ENCODE data around the gene OMG. TPM values are rescaled to one million over a fixed set of nuclear protein-coding genes. Genes with fewer than 3 reads are reported as not detected.

The OMG gene
- total RNA-seq, 4 donors from 2014 or later: not detected

DNA sequence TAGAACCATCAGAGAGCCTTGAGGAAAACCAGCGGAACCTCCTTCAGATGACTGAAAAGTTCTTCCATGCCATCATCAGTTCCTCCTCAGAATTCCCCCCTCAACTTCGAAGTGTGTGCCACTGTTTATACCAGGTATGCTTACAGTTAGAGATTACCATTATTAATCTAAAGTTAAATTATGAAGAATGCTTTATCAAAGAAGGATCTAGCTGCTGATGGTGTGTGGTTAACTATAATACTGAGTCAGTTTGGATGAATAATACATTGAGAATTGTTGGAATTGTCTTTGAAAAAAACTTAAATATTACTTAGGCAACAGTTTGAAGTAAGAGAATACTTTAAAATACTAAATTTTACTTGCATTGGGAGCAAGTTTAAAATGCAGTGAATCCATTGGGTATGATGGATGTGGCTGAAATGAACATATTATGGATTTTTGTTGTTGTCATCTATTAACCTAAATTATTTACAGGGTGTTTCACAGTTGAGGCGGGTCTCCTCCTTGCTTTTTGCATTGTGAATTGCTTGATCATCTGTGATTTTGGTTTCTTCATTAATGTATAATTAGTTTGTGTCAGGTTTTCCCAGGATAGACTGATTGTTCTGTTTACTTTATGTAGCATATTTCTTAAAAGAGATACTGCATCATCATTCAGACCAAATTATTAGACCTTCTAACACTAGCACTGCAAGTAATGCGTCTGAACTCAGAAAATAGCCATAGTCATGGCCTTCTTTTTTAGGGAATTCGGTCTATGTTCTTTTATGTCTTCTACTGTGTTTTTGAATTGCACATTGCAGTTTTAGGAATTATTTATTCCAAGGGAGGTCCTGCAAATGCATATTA is 47.8 kb downstream of the OMG start:
- no peaks in the 10 kb centered on the region for H3K9me3 ChIP-seq
- TF ChIP-seq EP300 (IDR thresholded peaks at IDR 0.05) (no peak), POLR2A (IDR thresholded peaks at IDR 0.05) (no peak)
- TF ChIP-seq, protein P1, sequence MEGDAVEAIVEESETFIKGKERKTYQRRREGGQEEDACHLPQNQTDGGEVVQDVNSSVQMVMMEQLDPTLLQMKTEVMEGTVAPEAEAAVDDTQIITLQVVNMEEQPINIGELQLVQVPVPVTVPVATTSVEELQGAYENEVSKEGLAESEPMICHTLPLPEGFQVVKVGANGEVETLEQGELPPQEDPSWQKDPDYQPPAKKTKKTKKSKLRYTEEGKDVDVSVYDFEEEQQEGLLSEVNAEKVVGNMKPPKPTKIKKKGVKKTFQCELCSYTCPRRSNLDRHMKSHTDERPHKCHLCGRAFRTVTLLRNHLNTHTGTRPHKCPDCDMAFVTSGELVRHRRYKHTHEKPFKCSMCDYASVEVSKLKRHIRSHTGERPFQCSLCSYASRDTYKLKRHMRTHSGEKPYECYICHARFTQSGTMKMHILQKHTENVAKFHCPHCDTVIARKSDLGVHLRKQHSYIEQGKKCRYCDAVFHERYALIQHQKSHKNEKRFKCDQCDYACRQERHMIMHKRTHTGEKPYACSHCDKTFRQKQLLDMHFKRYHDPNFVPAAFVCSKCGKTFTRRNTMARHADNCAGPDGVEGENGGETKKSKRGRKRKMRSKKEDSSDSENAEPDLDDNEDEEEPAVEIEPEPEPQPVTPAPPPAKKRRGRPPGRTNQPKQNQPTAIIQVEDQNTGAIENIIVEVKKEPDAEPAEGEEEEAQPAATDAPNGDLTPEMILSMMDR (IDR thresholded peaks at IDR 0.05): no peak
- DNase-seq (ENCODE audit: low spot score in 2 of 2): no peak
- WGBS, 2 donors: 94% methylated on average over 5 of the region's 5 CpGs
- H3K4me1 ChIP-seq: peaks cover 0 to 28% (median 4%) of the 10 kb centered on the region in 4 donors
- H3K27me3 ChIP-seq: no peaks in the 10 kb centered on the region
- H3K27ac ChIP-seq: no peak overlapping the region
- peaks cover 0 to 34% (median 0%) of the 10 kb centered on the region in 3 donors for H3K36me3 ChIP-seq
- H3K4me3 ChIP-seq: no peak overlapping the region

Other genes starting within 250 kb of the OMG start
- gene NF1, start 202.3 kb downstream of the OMG start, total RNA-seq: 100 to 1,000 TPM in 1 of 4 donors, 10 to 100 TPM in 3; 66.1 to 107 (median 90.9) TPM
- gene EVI2B, start 16.8 kb upstream of the OMG start, total RNA-seq: 1 to 10 TPM; 5.7 to 9.9 (median 9.3) TPM
- gene EVI2A, start 24.4 kb upstream of the OMG start, total RNA-seq: 1 to 10 TPM; 2.9 to 5.5 (median 4.2) TPM
- gene RAB11FIP4, start 94.4 kb upstream of the OMG start, total RNA-seq: 1 to 10 TPM; 2.7 to 6.9 (median 4.1) TPM

All from tibial nerve (tissue), 4 donors.